ENCODE data around the gene KCNJ3. TPM values are rescaled to one million over a fixed set of nuclear protein-coding genes. Genes with fewer than 3 reads are reported as not detected.

The KCNJ3 gene, protein sequence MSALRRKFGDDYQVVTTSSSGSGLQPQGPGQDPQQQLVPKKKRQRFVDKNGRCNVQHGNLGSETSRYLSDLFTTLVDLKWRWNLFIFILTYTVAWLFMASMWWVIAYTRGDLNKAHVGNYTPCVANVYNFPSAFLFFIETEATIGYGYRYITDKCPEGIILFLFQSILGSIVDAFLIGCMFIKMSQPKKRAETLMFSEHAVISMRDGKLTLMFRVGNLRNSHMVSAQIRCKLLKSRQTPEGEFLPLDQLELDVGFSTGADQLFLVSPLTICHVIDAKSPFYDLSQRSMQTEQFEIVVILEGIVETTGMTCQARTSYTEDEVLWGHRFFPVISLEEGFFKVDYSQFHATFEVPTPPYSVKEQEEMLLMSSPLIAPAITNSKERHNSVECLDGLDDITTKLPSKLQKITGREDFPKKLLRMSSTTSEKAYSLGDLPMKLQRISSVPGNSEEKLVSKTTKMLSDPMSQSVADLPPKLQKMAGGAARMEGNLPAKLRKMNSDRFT
- polyA plus RNA-seq (2014; cell fraction: cytosol; rRNA removed), result 0.31 and 0.39 TPM in 2 replicates
- polyA plus RNA-seq (2014; cell fraction: nucleus; rRNA removed), result 0.17 and 0.45 TPM in 2 replicates

DNA sequence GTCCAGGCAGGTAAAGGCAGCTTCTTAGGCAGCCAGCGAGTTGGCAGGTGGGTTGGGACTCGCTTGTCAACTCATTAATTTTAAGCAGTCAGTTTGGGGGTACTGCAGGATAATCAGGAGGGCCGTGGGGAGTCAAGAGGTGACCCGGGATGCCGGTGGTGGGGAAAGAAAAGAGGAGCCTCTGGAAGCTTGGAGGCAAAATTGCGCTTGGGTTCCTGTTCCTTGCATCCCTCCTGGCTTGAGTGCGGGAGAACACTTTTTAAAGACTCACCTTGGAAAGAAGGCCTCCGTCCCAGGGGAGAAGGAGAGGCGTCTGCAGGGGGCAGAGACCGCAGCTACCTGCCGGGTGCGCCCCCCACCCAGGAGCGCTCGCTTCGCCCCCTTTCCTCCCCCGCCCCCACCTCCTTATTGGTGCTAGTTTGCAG is at the start of gene KCNJ3:
Gene KCNJ3 (plus strand): TSS at position 400 of the 425 bp plus-strand sequence. CDS start 81 bp downstream, outside the sequence.
- no peak for DNase-seq (ENCODE audit: low spot score)

DNA sequence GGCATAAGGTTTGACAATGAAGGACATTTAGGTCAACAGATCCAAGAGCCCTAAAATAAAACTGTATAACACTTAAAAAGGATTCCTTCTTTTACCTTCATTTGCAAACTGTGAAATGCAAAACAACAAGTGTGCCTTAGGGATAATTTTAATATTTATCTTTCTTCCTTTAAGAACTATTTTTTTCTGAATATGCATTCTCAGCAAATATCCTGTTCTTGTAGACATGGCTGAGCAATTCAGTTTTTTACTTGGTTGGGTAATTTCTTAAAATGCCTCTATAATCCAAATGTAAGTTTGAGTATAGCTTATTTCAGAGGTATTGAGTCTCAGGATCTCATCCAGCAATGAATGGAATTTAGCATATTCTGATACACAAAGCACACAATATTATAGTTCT is 43.0 kb upstream of the KCNJ3 start:
- no peak for DNase-seq (ENCODE audit: low spot score)

DNA sequence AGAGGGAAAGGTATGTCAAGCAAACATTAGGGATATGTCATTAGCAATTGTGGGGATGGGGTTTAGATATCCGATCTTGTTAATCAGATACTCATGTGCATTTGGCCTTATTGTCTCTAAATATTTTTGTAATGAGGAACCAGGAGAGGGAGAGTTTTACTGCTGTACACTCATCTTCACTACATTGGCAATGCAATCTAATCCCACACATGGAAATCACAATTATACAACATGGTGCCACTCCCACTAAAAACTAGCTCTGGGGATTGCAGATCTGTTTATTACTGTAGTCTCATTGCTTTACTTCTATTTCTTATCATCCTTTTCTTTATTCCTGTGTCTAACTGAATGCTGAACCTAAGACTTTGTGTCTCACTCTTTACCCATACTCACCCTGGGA is 39.6 kb upstream of the KCNJ3 start:
- no peak for DNase-seq (ENCODE audit: low spot score)

DNA sequence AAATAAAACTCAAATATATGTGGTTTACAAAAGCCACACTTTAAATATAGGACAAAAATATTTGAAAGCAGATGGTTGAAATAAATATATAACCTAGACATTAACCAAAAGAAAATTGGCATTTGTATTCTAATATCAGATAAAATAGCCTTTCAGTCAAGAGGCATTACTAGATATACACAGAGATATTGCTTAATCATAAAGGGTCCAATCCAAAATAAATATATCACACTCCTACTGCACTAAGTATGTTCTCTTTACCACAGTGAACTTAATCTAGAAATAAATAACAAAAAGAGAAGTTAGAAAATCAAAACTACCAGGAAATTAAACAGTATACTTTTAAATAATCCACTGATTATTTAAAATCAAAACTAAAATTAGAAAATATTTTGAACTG is 34.2 kb upstream of the KCNJ3 start:
- DNase-seq (ENCODE audit: low spot score), result no peak

DNA sequence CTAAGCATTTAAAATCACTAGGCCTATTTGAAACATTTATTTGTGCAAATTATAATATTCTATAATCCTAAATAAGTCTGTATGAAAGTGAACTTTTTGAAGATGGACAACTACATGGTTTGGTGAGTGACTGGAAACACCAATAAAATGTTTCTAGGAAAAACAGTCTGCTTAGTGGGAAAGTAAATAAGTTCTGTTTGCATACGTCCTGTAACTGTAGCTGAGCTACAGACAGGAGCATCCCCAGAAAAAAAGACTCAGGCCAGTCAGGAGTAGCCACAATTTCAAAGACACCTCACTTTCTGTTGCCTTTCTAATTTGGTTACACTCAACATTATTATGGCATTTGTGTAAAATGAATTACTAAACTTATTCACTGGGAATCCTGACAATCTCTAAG is 28.4 kb upstream of the KCNJ3 start:
- no peak for DNase-seq (ENCODE audit: low spot score)

DNA sequence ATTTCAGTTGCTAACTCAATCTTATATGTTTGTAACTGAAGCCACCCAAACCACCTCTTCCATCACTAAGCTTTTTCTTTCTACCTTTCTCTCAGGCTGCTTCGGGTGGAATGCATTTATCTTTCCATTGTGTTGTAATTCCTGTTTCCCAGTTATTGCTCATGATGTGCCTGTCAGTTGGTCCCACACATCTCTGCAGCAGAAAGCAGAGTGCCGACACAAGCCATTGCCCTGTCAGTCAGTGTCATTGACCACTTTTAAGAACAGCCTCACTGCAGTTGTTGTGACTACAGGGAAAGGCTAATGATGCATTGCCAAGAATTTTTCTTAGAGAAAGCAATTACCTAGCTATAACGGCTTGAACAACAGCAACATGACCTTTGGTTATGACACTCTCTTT is 24.8 kb upstream of the KCNJ3 start:
- DNase-seq (ENCODE audit: low spot score), result no peak

DNA sequence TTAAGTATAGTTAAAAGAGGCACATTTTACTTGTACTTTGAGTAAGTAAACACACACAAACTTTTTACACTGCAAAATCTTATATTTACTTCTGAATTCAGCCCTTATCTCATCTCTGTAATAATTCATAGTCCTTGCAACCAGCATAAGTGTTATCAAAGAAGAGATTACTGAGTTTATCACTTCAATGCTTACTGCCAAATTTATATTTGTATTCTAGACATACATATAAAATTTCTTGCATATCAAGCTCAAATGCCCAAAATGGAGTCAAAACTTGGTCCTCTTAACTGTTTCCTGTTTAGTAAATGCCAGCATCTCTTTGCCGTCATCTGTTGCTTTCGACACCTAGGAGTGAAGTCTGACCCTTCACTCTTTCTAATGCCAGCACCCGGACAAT is 21.1 kb upstream of the KCNJ3 start:
- DNase-seq (ENCODE audit: low spot score), result no peak

DNA sequence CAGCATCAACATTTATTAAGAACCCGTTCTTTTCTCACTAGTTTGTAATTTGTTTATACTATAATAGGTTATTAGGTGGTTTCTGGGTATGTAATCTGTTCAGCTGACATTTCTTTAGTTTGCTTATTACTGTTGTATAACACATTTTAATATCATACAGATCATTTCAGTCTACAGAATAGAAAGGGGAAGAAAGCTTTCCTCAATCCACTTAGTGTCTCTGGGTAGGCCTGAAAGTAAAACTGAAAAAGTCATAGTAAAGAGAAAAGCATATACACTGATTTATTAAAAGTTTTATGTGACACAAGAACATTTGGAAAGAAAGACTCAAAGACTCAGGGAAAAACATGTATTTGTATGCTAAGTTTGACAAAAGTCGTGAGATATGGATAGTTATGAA is 16.8 kb upstream of the KCNJ3 start:
- no peak for DNase-seq (ENCODE audit: low spot score)

DNA sequence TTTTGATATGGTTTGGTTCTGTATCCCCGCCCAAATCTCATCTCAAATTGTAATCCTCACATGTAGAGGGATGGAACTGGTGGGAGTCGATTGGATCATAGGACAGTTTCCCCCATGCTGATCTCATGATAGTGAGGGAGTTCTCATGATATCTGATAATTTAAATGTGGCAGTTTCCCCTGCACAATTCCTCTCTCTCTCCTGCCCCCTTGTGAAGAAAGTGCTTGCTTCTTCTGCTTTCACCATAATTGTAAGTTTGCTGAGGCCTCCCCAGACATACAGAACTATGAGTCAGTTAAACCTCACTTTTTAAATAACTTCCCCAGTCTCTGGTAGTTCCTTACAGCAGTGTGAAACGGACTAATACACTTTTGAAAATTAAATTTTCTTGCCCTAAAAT is 12.3 kb upstream of the KCNJ3 start:
- DNase-seq (ENCODE audit: low spot score), result no peak

DNA sequence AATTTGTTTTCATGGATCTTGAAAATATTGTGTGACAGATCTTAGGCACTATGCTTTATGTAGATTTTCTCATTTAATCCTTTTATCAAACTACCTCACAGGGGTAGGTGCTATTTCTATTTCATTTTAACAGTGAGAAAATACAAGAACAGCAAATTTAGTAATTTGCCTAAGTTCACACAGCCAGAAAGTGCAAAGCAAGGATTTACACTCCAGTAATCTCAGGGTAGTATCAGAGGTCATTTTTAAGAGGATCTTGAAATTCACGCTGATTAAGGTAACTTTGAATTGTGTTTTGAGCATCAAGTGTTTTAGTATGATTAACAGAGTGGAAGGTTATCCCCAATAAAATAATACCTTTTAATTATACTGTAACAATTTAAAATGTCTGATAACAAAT is 10.1 kb upstream of the KCNJ3 start:
- DNase-seq (ENCODE audit: low spot score), result no peak

DNA sequence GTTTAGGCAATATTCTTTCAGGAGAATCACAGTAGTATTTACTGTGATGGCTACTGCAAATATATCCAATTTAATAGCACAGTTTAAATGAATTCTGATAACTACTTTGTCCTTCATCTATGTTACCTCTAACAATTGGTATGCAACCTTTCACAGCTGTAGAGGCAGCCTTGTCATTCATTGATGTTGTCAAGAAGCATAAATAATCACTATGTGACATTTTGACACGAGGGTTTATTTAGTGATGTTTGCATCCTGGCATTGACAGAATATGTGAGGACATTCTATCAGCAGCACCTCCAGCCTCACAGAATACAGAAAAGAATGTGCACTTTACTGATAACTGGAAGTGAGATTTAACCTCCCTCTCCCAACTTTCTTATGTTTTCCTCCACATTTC is 9.3 kb upstream of the KCNJ3 start:
- no peak for DNase-seq (ENCODE audit: low spot score)

DNA sequence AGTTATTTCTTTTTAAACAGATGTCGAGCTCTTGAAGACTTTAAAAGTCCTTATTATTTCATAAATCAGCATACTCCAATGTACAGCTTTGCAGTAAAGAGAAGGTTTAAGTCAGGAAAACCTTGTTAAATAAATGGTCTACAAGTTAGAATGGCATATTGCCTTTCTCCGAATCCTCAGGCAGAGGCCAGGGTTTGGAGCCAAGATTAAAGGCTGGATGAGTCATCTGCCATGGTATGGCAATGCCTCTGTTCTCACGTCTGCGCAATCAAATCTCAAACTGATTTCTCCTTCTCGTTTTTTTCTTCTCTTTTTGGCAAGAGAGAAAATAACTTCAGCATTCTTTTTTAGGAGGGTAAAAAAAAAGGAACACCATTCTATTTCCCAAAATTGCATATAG is 5.6 kb upstream of the KCNJ3 start:
- no peak for DNase-seq (ENCODE audit: low spot score)

DNA sequence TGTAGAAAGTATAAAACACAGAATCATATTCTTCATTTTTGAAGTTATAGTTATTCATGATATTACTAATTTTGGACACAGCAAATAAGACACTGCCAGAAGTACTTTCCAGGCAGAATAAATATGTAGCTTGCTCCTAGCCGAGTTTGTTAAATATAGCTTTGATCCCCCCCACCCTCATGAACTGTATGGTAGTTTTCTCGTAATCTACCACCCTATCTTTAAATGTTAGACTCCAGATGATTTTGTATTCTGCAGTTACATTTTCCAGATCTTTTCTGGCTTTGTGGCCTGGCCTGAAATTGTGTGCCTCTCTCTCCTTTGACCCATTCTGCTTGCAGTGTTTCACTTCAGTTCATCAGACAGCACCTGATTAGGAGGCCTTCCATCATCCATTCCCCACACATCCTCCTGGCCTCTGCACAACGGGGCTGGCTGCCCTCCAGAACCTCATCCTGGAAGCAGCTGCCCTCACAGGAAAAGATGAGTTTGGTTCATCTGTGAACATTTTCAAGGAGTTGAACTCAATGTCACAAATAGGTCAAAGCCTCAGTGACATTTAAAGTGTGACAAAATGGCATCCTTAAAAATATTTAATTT is 4.7 kb upstream of the KCNJ3 start:
- DNase-seq (ENCODE audit: low spot score), result peak; percentile 58

DNA sequence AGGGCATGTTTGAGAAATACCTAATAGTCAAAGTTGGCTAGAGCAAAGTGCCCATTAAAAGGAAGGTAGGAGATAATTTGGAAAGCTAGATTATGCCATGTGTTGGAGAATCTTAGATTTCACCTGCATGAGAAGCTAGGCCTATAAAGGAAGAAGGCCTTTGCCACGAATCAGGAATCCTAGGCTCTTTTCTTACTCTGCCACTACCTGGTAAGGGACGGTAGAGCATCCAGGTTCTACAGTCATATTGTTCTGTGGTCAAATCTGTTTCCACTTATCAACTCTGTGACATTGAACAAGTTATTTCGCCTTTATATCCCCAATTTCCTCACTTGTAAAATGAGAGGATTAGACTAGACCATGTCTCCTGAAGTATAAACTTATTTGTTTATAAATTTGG is 3.6 kb upstream of the KCNJ3 start:
- DNase-seq (ENCODE audit: low spot score), result no peak

DNA sequence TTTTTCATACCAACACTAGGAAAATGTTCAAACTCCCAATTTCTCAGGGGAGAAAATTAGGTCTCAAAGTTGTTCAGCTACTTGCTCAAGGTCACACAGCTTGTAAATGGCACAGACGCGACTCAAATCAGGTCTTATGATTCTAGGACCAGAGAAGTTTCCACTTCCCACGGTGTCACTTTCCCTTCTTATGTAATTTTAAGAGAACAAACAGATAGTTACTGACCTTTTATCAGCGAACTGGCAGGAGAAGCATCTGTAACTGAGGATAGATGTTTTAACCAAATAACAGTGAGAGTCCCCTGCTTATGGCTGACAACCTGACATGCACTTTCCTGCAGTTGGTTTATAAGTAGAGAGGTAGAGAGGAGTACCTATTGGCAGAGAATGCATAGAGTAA is 2.1 kb upstream of the KCNJ3 start:
- no peak for DNase-seq (ENCODE audit: low spot score)

DNA sequence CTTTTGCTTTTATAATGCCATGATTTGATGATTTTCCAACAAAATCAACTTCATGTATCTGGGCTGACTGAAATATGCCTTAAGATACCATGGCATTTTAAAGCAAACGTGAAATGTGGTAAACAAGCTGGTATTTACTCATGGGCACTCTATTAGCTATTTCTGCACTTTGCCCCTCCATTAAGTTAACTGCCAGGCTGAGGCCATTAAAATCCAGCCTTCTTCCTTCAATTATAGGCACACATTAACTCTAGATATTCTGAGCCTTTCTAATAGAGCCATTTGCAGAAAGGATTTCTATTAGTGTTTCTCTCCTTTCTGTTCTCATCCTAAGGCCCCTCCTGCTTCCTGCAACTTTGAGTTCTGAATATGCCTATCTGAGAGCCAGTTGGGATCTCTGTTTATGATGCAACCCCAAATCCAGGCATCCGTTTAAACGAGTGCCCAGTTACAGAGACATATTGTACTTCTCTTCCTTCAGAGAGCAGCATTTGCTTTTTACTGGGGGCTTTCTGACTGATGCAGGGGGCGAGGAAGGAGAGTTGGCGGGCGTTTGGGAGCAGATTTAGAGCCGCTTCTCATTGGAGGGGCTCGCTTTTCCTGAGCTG is 1.6 kb upstream of the KCNJ3 start:
- no peak for DNase-seq (ENCODE audit: low spot score)

DNA sequence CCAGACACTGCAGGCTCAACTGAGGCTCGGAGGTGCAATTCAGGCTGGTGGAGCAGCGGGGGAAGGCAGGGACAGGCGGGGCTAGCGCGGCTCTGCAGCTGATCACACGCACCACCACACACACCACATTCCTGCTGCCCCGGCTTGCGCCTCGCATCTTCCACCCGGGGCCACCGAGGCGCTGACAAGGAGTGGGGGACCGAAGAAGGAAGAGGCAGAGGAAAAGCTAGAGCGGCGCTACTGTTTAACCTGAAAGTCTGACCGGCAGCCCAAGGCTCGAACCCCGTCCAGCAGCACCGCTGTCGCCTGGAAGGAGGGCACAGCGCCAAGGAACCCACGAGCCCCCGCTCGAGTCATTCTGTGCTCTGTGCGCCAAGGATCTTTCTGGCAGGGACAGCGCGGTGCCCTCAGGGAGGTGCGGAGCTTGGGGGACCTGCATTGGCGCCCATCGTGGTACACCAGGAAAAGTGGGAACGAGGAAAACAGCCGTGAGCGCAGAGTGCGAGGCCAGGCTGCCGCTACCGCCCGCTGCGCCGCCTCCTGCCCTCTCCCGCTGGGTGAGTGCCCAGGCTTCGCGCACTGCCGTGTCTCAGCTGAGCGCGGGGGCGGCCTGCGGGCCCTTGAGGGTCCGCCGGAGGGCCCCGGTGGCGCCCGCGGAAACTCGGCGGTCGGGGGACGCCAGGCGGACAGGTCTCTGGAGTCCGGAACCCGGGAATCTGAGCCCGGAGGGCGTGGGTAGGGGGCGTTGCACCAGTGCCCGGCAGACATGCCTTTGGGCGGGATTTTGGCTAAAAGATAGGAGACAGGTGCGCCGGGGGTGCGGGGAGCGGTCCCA is 860 bp upstream of the KCNJ3 start:
- peak; percentile 46 for DNase-seq (ENCODE audit: low spot score)

DNA sequence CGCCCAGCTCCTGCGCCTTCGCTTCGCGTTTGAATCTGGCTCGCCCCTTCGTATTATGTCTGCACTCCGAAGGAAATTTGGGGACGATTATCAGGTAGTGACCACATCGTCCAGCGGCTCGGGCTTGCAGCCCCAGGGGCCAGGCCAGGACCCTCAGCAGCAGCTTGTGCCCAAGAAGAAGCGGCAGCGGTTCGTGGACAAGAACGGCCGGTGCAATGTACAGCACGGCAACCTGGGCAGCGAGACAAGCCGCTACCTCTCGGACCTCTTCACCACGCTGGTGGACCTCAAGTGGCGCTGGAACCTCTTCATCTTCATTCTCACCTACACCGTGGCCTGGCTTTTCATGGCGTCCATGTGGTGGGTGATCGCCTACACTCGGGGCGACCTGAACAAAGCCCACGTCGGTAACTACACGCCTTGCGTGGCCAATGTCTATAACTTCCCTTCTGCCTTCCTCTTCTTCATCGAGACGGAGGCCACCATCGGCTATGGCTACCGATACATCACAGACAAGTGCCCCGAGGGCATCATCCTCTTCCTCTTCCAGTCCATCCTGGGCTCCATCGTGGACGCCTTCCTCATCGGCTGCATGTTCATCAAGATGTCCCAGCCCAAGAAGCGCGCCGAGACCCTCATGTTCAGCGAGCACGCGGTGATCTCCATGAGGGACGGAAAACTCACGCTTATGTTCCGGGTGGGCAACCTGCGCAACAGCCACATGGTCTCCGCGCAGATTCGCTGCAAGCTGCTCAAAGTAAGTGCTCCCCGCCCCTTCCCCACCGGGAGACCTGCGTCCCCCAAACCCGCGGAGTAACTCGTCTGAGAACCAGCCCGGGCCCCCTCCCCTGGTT is 453 bp downstream of the KCNJ3 start:
- DNase-seq (ENCODE audit: low spot score), result no peak

DNA sequence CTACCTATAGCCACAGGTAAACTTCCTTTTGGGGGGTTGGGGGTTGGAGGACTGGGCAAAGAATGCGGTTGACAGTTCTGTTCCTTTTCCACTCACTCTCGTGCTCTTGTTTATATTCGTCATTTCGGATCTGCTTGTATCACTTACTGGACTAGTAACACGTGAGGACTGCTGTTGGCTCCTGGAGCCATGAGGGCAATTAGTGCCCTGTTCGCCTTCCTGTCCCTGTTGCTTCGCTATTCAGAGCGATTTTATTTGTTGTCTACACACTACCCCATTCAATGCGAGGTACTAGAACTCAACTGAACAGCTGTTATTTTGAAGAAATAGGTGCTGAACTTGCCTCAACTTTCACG is 1.1 kb downstream of the KCNJ3 start:
- DNase-seq (ENCODE audit: low spot score), result no peak

DNA sequence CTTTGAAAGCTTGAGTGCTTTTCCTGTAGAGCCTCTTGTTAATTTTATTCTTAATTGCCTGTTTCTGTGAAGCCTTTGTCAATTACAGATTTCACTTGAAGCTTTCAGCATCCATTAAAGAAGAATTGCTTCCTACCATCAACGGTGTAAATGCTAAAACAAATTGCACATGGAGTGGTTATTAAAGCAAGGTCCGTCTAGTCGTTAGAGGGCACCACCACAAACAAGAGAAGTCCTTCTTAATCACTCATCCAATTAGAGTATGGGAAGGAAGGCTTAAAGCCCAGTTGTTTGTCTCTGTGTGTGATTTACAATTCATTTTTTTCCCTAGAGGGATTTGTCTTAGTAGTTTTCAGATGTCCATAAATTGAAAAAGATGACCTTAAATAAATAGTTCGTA is 1.6 kb downstream of the KCNJ3 start:
- DNase-seq (ENCODE audit: low spot score), result no peak

DNA sequence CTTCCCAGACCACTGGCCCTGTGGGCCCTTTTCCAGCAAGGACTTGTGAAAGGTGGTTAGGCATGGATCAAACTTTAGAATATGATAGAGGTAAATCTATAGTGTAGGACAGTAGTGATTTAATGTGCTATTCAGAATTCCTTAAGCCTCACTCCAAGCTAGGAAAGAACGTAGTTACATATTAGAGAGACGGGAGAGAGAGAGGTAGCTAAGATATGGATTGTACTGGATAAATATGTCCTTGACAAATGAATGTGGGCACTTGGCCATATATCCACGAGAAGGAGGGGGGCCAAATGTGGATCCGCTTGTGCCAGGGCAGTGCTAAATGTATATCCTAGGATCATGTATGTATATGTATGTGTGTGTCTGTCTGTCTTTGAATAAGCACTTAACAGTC is 6.5 kb downstream of the KCNJ3 start:
- no peak for DNase-seq (ENCODE audit: low spot score)
